ENCODE measurements around the gene CD163L1.

The CD163L1 gene

GRCh38 chr12:7396418-7396817 is 47.5 kb downstream of the CD163L1 start:
- Histone ChIP-seq H3K79me2 (no peaks in the 10 kb centered on the region), H3K4me1 (no peaks in the 10 kb centered on the region), H3K27me3 (ENCODE audit: control insufficient read depth, insufficient read depth, low read length) (no peaks in the 10 kb centered on the region), H3K36me3 (ENCODE audit: control insufficient read depth, insufficient read depth, low read length) (no peaks in the 10 kb centered on the region), H3K27ac (no peak overlapping the region), H3K4me3 (ENCODE audit: low read depth, low read length) (no peak overlapping the region), H3K9ac (no peak overlapping the region), H3K4me2 (ENCODE audit: low read length) (no peak overlapping the region), H2AFZ (no peak overlapping the region), H3K9me3 (ENCODE audit: control insufficient read depth, low read length) (no peaks in the 10 kb centered on the region)
- no peak for TF ChIP-seq CTCF (IDR thresholded peaks at IDR 0.05)

- no peaks in the 10 kb centered on the region for H3K79me2 ChIP-seq
- no peaks in the 10 kb centered on the region for H3K27me3 ChIP-seq (ENCODE audit: control insufficient read depth, insufficient read depth, low read length)
- H3K4me3 ChIP-seq (ENCODE audit: low read depth, low read length), result no peak overlapping the region
- H3K9ac ChIP-seq, result no peak overlapping the region
- no peak for TF ChIP-seq CTCF (IDR thresholded peaks at IDR 0.05)
- no peak overlapping the region for H2AFZ ChIP-seq
- no peak overlapping the region for H3K27ac ChIP-seq
- H3K4me1 ChIP-seq, result no peaks in the 10 kb centered on the region
- no peak overlapping the region for H3K4me2 ChIP-seq (ENCODE audit: low read length)
- no peaks in the 10 kb centered on the region for H3K36me3 ChIP-seq (ENCODE audit: control insufficient read depth, insufficient read depth, low read length)
- no peaks in the 10 kb centered on the region for H3K9me3 ChIP-seq (ENCODE audit: control insufficient read depth, low read length)
Measured at GRCh38 chr12:7395950-7396349, 48.0 kb downstream of the CD163L1 start.

- H2AFZ ChIP-seq, result no peak overlapping the region
- TF ChIP-seq CTCF (IDR thresholded peaks at IDR 0.05), result no peak
- no peaks in the 10 kb centered on the region for H3K36me3 ChIP-seq (ENCODE audit: control insufficient read depth, insufficient read depth, low read length)
- H3K27ac ChIP-seq, result no peak overlapping the region
- H3K4me3 ChIP-seq (ENCODE audit: low read depth, low read length), result no peak overlapping the region
- no peaks in the 10 kb centered on the region for H3K9me3 ChIP-seq (ENCODE audit: control insufficient read depth, low read length)
- no peaks in the 10 kb centered on the region for H3K4me1 ChIP-seq
- no peaks in the 10 kb centered on the region for H3K27me3 ChIP-seq (ENCODE audit: control insufficient read depth, insufficient read depth, low read length)
- H3K9ac ChIP-seq, result no peak overlapping the region
- no peak overlapping the region for H3K4me2 ChIP-seq (ENCODE audit: low read length)
- no peaks in the 10 kb centered on the region for H3K79me2 ChIP-seq
Measured at GRCh38 chr12:7387289-7387688, 56.7 kb downstream of the CD163L1 start.

GRCh38 chr12:7383157-7383556 is 60.8 kb downstream of the CD163L1 start:
- Histone ChIP-seq H3K27ac (no peak overlapping the region), H3K9me3 (ENCODE audit: control insufficient read depth, low read length) (no peaks in the 10 kb centered on the region), H3K79me2 (no peaks in the 10 kb centered on the region), H3K9ac (no peak overlapping the region), H3K4me2 (ENCODE audit: low read length) (no peak overlapping the region), H3K27me3 (ENCODE audit: control insufficient read depth, insufficient read depth, low read length) (no peaks in the 10 kb centered on the region), H3K4me3 (ENCODE audit: low read depth, low read length) (no peak overlapping the region), H3K36me3 (ENCODE audit: control insufficient read depth, insufficient read depth, low read length) (no peaks in the 10 kb centered on the region), H2AFZ (no peak overlapping the region), H3K4me1 (no peaks in the 10 kb centered on the region)
- TF ChIP-seq CTCF (IDR thresholded peaks at IDR 0.05), result no peak

- Histone ChIP-seq H3K9me3 (ENCODE audit: control insufficient read depth, low read length) (no peaks in the 10 kb centered on the region), H3K9ac (no peak overlapping the region), H2AFZ (no peak overlapping the region), H3K79me2 (no peaks in the 10 kb centered on the region), H3K4me2 (ENCODE audit: low read length) (no peak overlapping the region), H3K27ac (no peak overlapping the region), H3K4me1 (no peaks in the 10 kb centered on the region), H3K27me3 (ENCODE audit: control insufficient read depth, insufficient read depth, low read length) (no peaks in the 10 kb centered on the region), H3K36me3 (ENCODE audit: control insufficient read depth, insufficient read depth, low read length) (no peaks in the 10 kb centered on the region), H3K4me3 (ENCODE audit: low read depth, low read length) (no peak overlapping the region)
- no peak for TF ChIP-seq CTCF (IDR thresholded peaks at IDR 0.05)
Measured at GRCh38 chr12:7376196-7376595, 67.8 kb downstream of the CD163L1 start.

Measured in parathyroid adenoma (tissue), 2 donors.